ENCODE results near the gene BTN3A1. TPM values are rescaled to one million over a fixed set of nuclear protein-coding genes. Genes with fewer than 3 reads are reported as not detected.
A peak's percentile ranks its signal among the peaks of the same experiment; 100 is the strongest.
"Not testable (repeated sequence)": the region's sequence is repeated elsewhere in the genome, so short reads cannot be mapped to it uniquely, and the experiment has no call there.

BTN3A1 gene
- total and polyA plus RNA-seq, 2 donors: 13.3 to 39.8 TPM

DNA sequence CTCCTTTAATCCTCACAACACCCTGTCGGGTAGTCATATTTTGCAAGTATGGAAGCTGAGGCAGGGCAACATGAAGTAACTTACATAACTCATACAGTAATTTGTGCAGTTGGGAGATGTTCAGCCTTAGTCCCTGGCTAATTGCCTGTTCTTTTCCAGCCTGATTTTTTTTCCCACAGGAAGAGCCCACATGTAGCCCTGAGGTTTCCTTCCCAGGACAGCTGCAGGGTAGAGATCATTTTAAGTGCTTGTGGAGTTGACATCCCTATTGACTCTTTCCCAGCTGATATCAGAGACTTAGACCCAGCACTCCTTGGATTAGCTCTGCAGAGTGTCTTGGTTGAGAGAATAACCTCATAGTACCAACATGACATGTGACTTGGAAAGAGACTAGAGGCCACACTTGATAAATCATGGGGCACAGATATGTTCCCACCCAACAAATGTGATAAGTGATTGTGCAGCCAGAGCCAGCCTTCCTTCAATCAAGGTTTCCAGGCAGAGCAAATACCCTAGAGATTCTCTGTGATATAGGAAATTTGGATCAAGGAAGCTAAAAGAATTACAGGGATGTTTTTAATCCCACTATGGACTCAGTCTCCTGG, 50.7 kb downstream of the BTN3A1 start:
- WGBS: 75% methylated on average over 1 of the region's 1 CpG
- DNase-seq (ENCODE audit: extremely low spot score): no peak
- H3K4me1 ChIP-seq (ENCODE audit: insufficient read depth): no peaks in the 10 kb centered on the region

DNA sequence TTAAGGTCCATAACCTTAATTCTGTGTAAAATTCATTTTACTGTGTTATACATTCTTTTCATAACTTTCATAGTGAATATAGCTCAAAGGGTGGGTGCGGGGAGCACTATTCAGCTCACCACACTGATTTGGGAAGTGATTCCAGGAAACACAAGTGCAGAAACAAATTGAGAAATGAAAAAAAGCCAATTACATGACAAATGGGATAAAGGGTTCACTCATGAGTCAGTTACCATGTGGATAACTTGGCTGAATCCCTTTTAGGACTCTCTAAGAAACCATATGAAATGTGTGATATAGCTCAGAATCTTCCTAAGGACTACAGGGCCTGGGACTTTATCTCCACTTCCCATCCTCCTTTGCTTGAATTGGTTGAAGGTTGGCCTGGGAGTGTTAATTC, 52.6 kb downstream of the BTN3A1 start:
- Histone ChIP-seq H3K27ac (ENCODE audit: low read depth) (no peak overlapping the region), H3K4me1 (ENCODE audit: insufficient read depth) (peaks cover 3% of the 10 kb centered on the region), H3K4me3 (ENCODE audit: low read depth, low read length) (no peak overlapping the region), H3K36me3 (ENCODE audit: insufficient read depth) (no peaks in the 10 kb centered on the region)
- DNase-seq (ENCODE audit: extremely low spot score): no peak
- WGBS: 91% methylated on average over 1 of the region's 1 CpG

More for the DNA sequence above, 50.7 kb downstream of the BTN3A1 start:
- Histone ChIP-seq H3K4me3 (ENCODE audit: low read depth, low read length) (no peak overlapping the region), H3K27ac (ENCODE audit: low read depth) (no peak overlapping the region), H3K36me3 (ENCODE audit: insufficient read depth) (no peaks in the 10 kb centered on the region)

DNA sequence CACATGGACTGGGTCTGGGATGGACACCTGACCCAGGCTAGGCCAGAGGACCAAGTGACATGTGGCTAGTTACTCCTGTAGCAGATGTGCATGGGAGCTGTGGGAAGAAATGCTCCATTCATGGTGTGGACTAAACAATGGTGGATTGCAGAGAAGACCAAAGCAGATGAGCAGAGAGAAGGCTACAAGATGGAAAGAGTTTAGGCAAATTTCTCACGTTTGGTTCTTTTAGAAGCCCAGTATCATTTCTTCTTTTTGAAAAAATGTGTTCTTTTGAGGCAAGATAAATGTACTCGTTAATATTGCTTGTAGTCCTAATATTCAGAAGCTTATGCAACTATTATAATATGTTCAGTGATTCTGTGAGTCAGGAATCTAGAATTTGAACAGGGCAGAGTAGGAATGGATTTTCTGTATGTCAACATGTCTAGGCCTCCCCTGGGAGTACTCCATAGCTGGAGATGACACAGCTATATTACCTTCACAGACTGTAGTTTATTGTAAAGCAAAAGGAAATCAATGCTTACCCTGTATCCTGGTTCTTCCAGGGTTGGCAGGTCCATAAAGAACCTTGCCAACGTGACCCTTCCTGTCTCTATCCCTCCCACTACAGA, 53.4 kb downstream of the BTN3A1 start:
- no peak for DNase-seq (ENCODE audit: extremely low spot score)
- H3K4me3 ChIP-seq (ENCODE audit: low read depth, low read length): no peak overlapping the region
- no peaks in the 10 kb centered on the region for H3K36me3 ChIP-seq (ENCODE audit: insufficient read depth)
- no peak overlapping the region for H3K27ac ChIP-seq (ENCODE audit: low read depth)
- peaks cover 3% of the 10 kb centered on the region for H3K4me1 ChIP-seq (ENCODE audit: insufficient read depth)
- WGBS: 92% methylated on average over 3 of the region's 3 CpGs

DNA sequence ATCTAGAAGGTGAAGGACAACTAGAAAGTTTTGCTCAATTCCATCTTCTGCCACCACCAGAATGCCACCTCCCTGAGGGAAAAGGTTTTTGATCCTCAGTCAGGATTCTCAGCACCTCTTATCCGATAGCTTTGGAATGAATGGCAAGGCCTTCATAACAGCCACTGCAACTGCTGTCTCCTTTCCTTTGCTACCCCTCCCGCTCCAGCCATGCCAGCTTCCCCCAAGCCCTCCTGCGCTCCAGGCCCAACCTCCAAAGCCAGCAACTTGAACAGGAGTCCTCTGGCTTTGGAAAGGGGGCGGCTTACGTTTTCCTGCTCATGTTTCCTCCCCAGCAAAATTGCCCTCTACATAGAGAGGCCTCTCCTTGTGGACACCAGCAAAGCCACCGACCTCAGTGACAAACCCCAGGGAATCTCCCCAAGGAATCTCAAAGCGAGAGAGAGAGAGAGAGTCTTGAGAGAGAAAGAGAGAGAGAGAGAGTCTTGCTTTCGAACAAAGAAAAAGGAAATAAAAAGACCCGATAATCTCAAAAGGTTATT, 55.3 kb downstream of the BTN3A1 start:
- H3K36me3 ChIP-seq (ENCODE audit: insufficient read depth): no peaks in the 10 kb centered on the region
- 11% methylated on average over 9 of the region's 9 CpGs for WGBS
- H3K27ac ChIP-seq (ENCODE audit: low read depth): peak overlapping the region; percentile 86
- H3K4me1 ChIP-seq (ENCODE audit: insufficient read depth): peaks cover 3% of the 10 kb centered on the region
- peak overlapping the region; percentile 32 for H3K4me3 ChIP-seq (ENCODE audit: low read depth, low read length)
- DNase-seq (ENCODE audit: extremely low spot score): no peak

DNA sequence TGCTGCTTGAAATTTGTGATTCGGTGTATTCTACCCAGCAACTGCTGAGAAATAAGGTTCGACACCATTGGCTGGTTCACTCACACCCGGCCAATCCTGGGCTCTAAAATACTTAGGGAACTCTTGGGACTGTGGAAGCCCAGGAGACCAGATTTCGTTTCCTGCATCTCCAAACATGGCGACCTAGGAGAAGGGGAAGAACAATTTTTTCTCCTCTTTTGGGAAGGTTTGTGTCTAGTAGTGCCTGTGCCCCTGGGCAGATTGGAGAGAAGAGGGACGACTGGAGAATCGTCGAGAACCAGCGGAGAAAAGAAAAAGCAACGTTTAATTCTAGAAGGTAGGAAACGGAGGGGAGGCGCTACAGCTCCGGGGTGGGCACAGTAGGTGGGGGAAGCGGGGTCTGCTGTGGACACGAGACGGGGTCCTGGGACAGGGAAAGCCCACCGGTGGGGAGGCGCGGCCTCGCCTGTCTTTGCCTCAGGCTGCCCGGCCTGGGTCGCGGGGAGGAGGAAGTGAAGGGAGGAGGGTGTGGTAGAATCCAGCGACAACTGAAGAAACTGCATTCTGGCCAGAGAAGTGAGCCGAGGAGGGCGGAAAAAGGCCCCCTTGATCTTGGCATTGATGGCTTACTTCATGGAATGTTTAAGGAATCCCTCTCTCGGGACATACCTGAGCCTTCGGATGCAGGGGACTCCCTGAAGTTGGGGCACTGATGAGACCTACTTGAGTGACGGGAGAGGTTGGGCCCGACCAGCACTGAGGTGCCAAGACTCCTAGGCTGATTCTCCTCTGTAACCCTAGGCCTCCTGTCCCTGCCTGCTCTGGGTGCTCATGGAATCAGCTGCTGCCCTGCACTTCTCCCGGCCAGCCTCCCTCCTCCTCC, 56.0 kb downstream of the BTN3A1 start, which contains the start of gene BTN2A1:
TSS of gene BTN2A1 (plus strand) at position 150 of the 883 bp plus-strand sequence. CDS start at position 832, 682 bp downstream.
- peak; percentile 93 for DNase-seq (ENCODE audit: extremely low spot score)
- Histone ChIP-seq H3K4me1 (ENCODE audit: insufficient read depth) (peaks cover 3% of the 10 kb centered on the region), H3K36me3 (ENCODE audit: insufficient read depth) (peaks cover under 1% of the 10 kb centered on the region), H3K27ac (ENCODE audit: low read depth) (peak within 1 kb of the TSS; percentile 95), H3K4me3 (ENCODE audit: low read depth, low read length) (peak within 1 kb of the TSS; percentile 81)
- WGBS: under 1% methylated on average over 31 of the region's 31 CpGs

DNA sequence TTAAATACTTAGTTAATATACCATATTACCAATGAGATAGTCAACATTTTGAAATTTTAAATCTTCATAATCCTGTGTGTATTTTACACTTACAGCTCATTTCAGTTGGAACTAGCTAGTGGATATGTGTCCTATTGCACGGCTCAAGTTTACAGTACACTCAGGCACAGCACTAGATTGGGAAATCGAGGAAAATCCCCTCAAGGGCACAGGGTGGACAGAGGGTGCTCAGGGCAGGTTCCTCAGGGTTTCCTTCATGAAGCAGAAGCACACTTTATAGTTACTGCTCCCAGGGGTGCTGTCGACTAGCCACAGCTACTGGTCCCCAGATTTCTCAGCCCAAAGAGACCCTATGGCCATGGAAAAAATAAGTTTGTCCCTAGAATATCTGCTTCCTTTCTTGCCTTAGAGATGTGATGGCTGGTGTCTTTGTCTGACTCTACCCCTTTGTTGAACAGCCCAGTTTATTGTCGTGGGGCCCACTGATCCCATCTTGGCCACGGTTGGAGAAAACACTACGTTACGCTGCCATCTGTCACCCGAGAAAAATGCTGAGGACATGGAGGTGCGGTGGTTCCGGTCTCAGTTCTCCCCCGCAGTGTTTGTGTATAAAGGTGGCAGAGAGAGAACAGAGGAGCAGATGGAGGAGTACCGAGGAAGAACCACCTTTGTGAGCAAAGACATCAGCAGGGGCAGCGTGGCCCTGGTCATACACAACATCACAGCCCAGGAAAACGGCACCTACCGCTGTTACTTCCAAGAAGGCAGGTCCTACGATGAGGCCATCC, 57.1 kb downstream of the BTN3A1 start:
- WGBS: 73% methylated on average over 16 of the region's 16 CpGs
- H3K4me3 ChIP-seq (ENCODE audit: low read depth, low read length): no peak overlapping the region
- peaks cover 3% of the 10 kb centered on the region for H3K36me3 ChIP-seq (ENCODE audit: insufficient read depth)
- H3K27ac ChIP-seq (ENCODE audit: low read depth): no peak overlapping the region
- peaks cover 3% of the 10 kb centered on the region for H3K4me1 ChIP-seq (ENCODE audit: insufficient read depth)
- no peak for DNase-seq (ENCODE audit: extremely low spot score)

DNA sequence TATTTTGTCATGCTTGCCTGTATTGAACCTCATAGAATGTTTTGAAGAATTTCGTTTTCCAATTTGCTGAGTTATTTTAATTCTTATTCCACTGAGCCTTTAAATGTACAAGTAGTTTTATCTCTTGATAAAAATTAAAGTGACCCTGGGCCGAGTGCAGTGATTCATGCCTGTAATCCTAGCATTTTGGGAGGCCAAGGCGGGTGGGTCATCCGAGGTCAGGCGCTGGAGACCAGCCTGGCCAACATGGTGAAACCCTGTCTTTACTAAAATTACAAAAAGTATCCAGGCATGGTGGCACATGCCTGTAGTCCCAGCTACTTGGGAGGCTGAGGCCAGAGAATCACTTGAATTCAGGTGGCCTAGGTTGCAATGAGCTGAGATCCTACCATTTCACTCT, 59.3 kb downstream of the BTN3A1 start:
- H3K27ac ChIP-seq (ENCODE audit: low read depth); DNase-seq (ENCODE audit: extremely low spot score); H3K4me1 ChIP-seq (ENCODE audit: insufficient read depth); H3K36me3 ChIP-seq (ENCODE audit: insufficient read depth); H3K4me3 ChIP-seq (ENCODE audit: low read depth, low read length): not testable (repeated sequence)
- 70% methylated on average over 5 of the region's 5 CpGs for WGBS

DNA sequence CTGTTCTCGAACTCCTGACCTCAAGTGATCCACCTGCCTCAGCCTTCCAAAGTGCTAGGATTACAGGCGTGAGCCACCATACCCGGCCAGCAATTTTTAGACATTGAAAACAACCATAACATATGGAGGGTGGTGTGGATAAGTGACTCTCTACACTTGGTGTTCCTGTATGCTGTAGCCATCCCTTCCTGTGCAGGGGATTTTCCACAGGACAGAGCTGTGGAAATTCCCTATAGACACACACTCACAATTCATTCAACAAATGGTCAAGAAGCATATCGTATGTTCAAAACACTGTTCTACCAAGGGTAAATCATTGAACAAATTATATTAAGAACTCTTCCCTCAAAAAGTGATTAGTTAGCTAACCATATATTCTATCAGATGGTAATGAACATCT, 61.9 kb downstream of the BTN3A1 start:
- peaks cover 3% of the 10 kb centered on the region for H3K36me3 ChIP-seq (ENCODE audit: insufficient read depth)

DNA sequence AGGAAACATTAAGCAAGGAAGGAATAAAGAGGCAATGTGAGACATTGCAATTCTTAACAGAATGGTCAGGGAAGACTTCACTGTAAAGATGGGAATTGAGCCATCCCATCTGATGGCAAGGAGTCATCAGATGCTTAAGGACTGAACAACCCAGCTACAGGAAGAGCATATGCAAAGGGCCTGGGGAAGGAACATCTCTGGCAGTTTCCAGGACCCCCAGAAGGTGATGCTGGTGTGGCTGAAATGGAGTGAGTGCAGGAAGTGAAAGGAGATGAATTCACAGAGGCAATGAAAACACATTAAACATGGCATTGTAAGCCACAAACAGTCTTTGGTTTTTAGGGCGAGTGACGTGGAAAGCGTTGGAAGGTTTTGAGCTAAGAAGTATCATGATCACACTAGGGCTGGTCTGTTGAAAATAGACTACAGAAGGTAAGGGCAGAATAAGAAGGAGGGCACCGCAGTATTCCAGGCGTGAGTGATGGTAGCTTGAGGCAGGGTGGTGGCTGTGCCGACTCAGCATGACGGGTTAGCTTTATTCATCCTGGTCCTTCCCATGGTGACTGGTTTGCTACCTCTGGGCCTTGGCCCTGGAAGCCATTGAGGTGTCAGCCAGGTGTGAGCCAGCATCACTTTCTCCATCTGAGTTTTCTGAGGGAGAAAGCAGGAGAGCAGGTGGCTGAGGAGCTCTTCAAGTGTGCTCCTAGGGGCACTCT, 62.5 kb downstream of the BTN3A1 start:
- no peaks in the 10 kb centered on the region for H3K4me1 ChIP-seq (ENCODE audit: insufficient read depth)
- peaks cover 3% of the 10 kb centered on the region for H3K36me3 ChIP-seq (ENCODE audit: insufficient read depth)
- H3K4me3 ChIP-seq (ENCODE audit: low read depth, low read length): no peak overlapping the region
- DNase-seq (ENCODE audit: extremely low spot score): no peak
- H3K27ac ChIP-seq (ENCODE audit: low read depth): no peak overlapping the region
- WGBS: 97% methylated on average over 7 of the region's 7 CpGs

More for the DNA sequence above, 61.9 kb downstream of the BTN3A1 start:
- DNase-seq (ENCODE audit: extremely low spot score): no peak
- WGBS: 90% methylated on average over 4 of the region's 4 CpGs
- Histone ChIP-seq H3K4me1 (ENCODE audit: insufficient read depth) (peaks cover 3% of the 10 kb centered on the region), H3K27ac (ENCODE audit: low read depth) (no peak overlapping the region), H3K4me3 (ENCODE audit: low read depth, low read length) (no peak overlapping the region)

Other genes with a start within 250 kb of the BTN3A1 start
- gene BTN3A2, start 37.1 kb upstream of the BTN3A1 start, total RNA-seq: 13.6 TPM
- 23.9 TPM for gene BTN3A2, start 37.1 kb upstream of the BTN3A1 start, polyA plus RNA-seq
- gene BTN2A2, start 19.2 kb upstream of the BTN3A1 start, total RNA-seq: 10.8 TPM
- gene BTN2A2, start 19.2 kb upstream of the BTN3A1 start, polyA plus RNA-seq: 9.6 TPM
- gene BTN3A3, start 38.2 kb downstream of the BTN3A1 start, total RNA-seq: 37.6 TPM
- gene BTN3A3, start 38.2 kb downstream of the BTN3A1 start, polyA plus RNA-seq: 16.1 TPM
- 15.8 TPM for gene BTN2A1, start 55.7 kb downstream of the BTN3A1 start, total RNA-seq
- 38.0 TPM for gene BTN2A1, start 55.7 kb downstream of the BTN3A1 start, polyA plus RNA-seq
- 0.16 TPM for gene BTN1A1, start 98.0 kb downstream of the BTN3A1 start, total RNA-seq
- not detected for gene BTN1A1, start 98.0 kb downstream of the BTN3A1 start, polyA plus RNA-seq
- gene HMGN4, start 136.1 kb downstream of the BTN3A1 start, total RNA-seq: 71.5 TPM
- gene HMGN4, start 136.1 kb downstream of the BTN3A1 start, polyA plus RNA-seq: 90.7 TPM
- 12.3 TPM for gene ABT1, start 194.7 kb downstream of the BTN3A1 start, total RNA-seq
- 19.6 TPM for gene ABT1, start 194.7 kb downstream of the BTN3A1 start, polyA plus RNA-seq

All from urinary bladder (tissue), 4 donors.